ENCODE data around the gene PDZRN3.

The PDZRN3 gene

GRCh38 chr3:73511571-73512525, 112.9 kb downstream of the PDZRN3 start:
- no peak for DNase-seq

GRCh38 chr3:73510784-73511183, 114.0 kb downstream of the PDZRN3 start:
- no peak for DNase-seq

GRCh38 chr3:73510334-73510733, 114.4 kb downstream of the PDZRN3 start:
- no peak for DNase-seq

- DNase-seq = no peak
Measured at GRCh38 chr3:73509816-73510215, 114.9 kb downstream of the PDZRN3 start.

GRCh38 chr3:73509066-73509465, 115.7 kb downstream of the PDZRN3 start:
- DNase-seq = no peak

GRCh38 chr3:73508330-73508954, 116.3 kb downstream of the PDZRN3 start:
- DNase-seq = no peak

GRCh38 chr3:73504852-73505251, 119.9 kb downstream of the PDZRN3 start:
- DNase-seq = no peak

- no peak for DNase-seq
Measured at GRCh38 chr3:73504239-73504638, 120.5 kb downstream of the PDZRN3 start.

- DNase-seq = no peak
Measured at GRCh38 chr3:73503781-73504180, 121.0 kb downstream of the PDZRN3 start.

GRCh38 chr3:73502609-73503583, 121.8 kb downstream of the PDZRN3 start:
- DNase-seq = peak; percentile 23

- DNase-seq = no peak
Measured at GRCh38 chr3:73500321-73500720, 124.4 kb downstream of the PDZRN3 start.

GRCh38 chr3:73499787-73500186, 125.0 kb downstream of the PDZRN3 start:
- no peak for DNase-seq

- DNase-seq = no peak
Measured at GRCh38 chr3:73498764-73499622, 125.7 kb downstream of the PDZRN3 start.

- no peak for DNase-seq
Measured at GRCh38 chr3:73497646-73498406, 126.9 kb downstream of the PDZRN3 start.

- DNase-seq = no peak
Measured at GRCh38 chr3:73493543-73494308, 131.0 kb downstream of the PDZRN3 start.

- no peak for DNase-seq
Measured at GRCh38 chr3:73492186-73492585, 132.6 kb downstream of the PDZRN3 start.

- no peak for DNase-seq
Measured at GRCh38 chr3:73491287-73491662, 133.5 kb downstream of the PDZRN3 start.

GRCh38 chr3:73490453-73491286, 134.1 kb downstream of the PDZRN3 start:
- DNase-seq = no peak

GRCh38 chr3:73485877-73486330, 138.8 kb downstream of the PDZRN3 start:
- DNase-seq = no peak
